Endothelial cell of umbilical vein (primary cell): ENCODE measurements around the gene AMT. TPM values are rescaled to one million over a fixed set of nuclear protein-coding genes. Genes with fewer than 3 reads are reported as not detected.

Experiments used
- BruUV-seq: library from RNA; stranded (reverse); fragments of 400-500 nt; replicated peaks from 2 replicates; lab custom pipeline; 2021; lab: Mats Ljungman, UMichigan
- CTCF ChIA-PET: fragments of 300-600, 350-600 bp; sonication (Branson Sonifier 250); formaldehyde crosslinking; loops from one replicate; lab custom pipeline; 2021; ENCODE audit warnings: antibody characterized with exemption, inconsistent platforms; lab: Charles Lee
- POLR2A ChIA-PET: fragments of 300-600, 350-600 bp; sonication (Branson Sonifier 250); formaldehyde crosslinking; loops from one replicate; lab custom pipeline; 2021; ENCODE audit warnings: antibody characterized with exemption, inconsistent platforms; lab: Charles Lee
- DNase-seq: peaks from one replicate; pipeline ENCODE4 v3.0.0-alpha.2; 2011; ENCODE audit warnings: low read depth, low spot score
- FAIRE-seq: peaks from 2 replicates; lab custom pipeline; 2011; peaks lifted over from hg19 to GRCh38; lab: Jason Lieb, UNC
- H2AFZ ChIP-seq: 2 replicates; pipeline ENCODE4 v1.6.0; 2012; ENCODE audit warnings: low read depth, low read length, control low read depth, inconsistent platforms
- H3K27ac ChIP-seq: 2 replicates; pipeline ENCODE4 v1.5.1; 2011; ENCODE audit warnings: low read depth, mild to moderate bottlenecking, control low read depth, low read length, moderate library complexity; ENCODE audit not compliant: insufficient read depth
- H3K27me3 ChIP-seq, 2 experiments: 2 replicates each; pipeline versions ENCODE4 v1.6.0 to v1.6.1; 2011; ENCODE audit warnings: low read length in 2 of 2, mixed read lengths in 1 of 2; ENCODE audit not compliant: control insufficient read depth in 2 of 2, insufficient read depth in 2 of 2
- H3K36me3 ChIP-seq, 2 experiments: 2 replicates in 1 of 2; 3 replicates in 1 of 2; pipeline ENCODE4 v1.5.1; 2011; ENCODE audit warnings: low read length in 2 of 2, mild to moderate bottlenecking in 1 of 2, moderate library complexity in 1 of 2; ENCODE audit not compliant: control insufficient read depth in 2 of 2, insufficient read depth in 2 of 2; ENCODE audit errors: extremely low read depth in 1 of 2
- H3K4me1 ChIP-seq: 3 replicates; pipeline ENCODE4 v1.5.1; 2011; ENCODE audit warnings: mild to moderate bottlenecking, low read length; ENCODE audit not compliant: control insufficient read depth, insufficient read depth; ENCODE audit errors: extremely low read depth
- H3K4me2 ChIP-seq: 2 replicates; pipeline ENCODE4 v1.6.1; 2011; ENCODE audit warnings: low read length, control low read depth, mixed read lengths; ENCODE audit not compliant: insufficient read depth
- H3K4me3 ChIP-seq, 3 experiments: fragments of 200-600 bp in 1 of 3; sonication (generic), shearing (Covaris generic) in 1 of 3; replicated peaks in 1 of 3; 2 replicates each; pipeline ENCODE4 v1.5.1; 2011 to 2016; ENCODE audit warnings: control low read depth in 3 of 3, low read length in 3 of 3, mild to moderate bottlenecking in 2 of 3, inconsistent platforms in 1 of 3, low read depth in 1 of 3, moderate library complexity in 1 of 3; ENCODE audit not compliant: insufficient read depth in 1 of 3
- H3K79me2 ChIP-seq: 2 replicates; pipeline ENCODE4 v1.6.0; 2012; ENCODE audit warnings: low read length, inconsistent platforms; ENCODE audit not compliant: control insufficient read depth, insufficient read depth
- H3K9ac ChIP-seq: replicated peaks from 2 replicates; pipeline ENCODE3; 2011; ENCODE audit warnings: low read length, control low read depth; ENCODE audit not compliant: insufficient read depth; ENCODE audit errors: extremely low read depth
- H3K9me1 ChIP-seq: replicated peaks from 3 replicates; pipeline ENCODE4 v1.6.0; 2011; ENCODE audit warnings: mild to moderate bottlenecking, low read length; ENCODE audit not compliant: control insufficient read depth, insufficient read depth; ENCODE audit errors: extremely low read depth
- H3K9me3 ChIP-seq: replicated peaks from 2 replicates; pipeline ENCODE4 v1.5.1; 2012; ENCODE audit warnings: low read length, inconsistent platforms; ENCODE audit not compliant: control insufficient read depth, insufficient read depth
- H4K20me1 ChIP-seq: replicated peaks from 2 replicates; pipeline ENCODE3; 2011; ENCODE audit warnings: mild to moderate bottlenecking, low read length; ENCODE audit not compliant: control insufficient read depth, insufficient read depth; ENCODE audit errors: extremely low read depth
- CTCF ChIP-seq, 2 donors: IDR thresholded peaks; 1 replicate in 1 of 2; 2 replicates in 1 of 2; pipeline ENCODE4 v1.5.1; 2011; ENCODE audit warnings: low read length in 2 of 2, mild to moderate bottlenecking in 2 of 2, moderate library complexity in 2 of 2, control low read depth in 1 of 2, inconsistent platforms in 1 of 2, low read depth in 1 of 2; ENCODE audit not compliant: insufficient read depth in 1 of 2; ENCODE audit errors: extremely low read depth in 1 of 2
- EZH2 ChIP-seq: IDR thresholded peaks from 2 replicates; pipeline ENCODE4 v1.6.1; 2012; ENCODE audit warnings: borderline replicate concordance, low read depth, mild to moderate bottlenecking, moderate library complexity, low read length, inconsistent platforms; ENCODE audit not compliant: severe bottlenecking
- FOS ChIP-seq: IDR thresholded peaks from 2 replicates; pipeline ENCODE4 v1.6.1; 2011; ENCODE audit warnings: mild to moderate bottlenecking, low read length, moderate library complexity, borderline replicate concordance; ENCODE audit not compliant: insufficient read depth
- GATA2 ChIP-seq: IDR thresholded peaks from 2 replicates; pipeline ENCODE4 v1.7.0; 2011; ENCODE audit warnings: low read depth, mild to moderate bottlenecking, moderate library complexity, mixed read lengths, low read length; ENCODE audit not compliant: insufficient read length, insufficient read depth
- JUN ChIP-seq: IDR thresholded peaks from 2 replicates; pipeline ENCODE4 v1.6.1; 2011; ENCODE audit warnings: borderline replicate concordance, low read depth; ENCODE audit not compliant: insufficient read length, insufficient read depth
- MYC ChIP-seq: IDR thresholded peaks from one replicate; pipeline ENCODE4 v1.6.1; 2011; ENCODE audit warnings: mild to moderate bottlenecking, low read depth, low read length
- POLR2A ChIP-seq: IDR thresholded peaks from 2 replicates; pipeline ENCODE4 v1.6.1; 2012; ENCODE audit warnings: low read depth, mild to moderate bottlenecking, control low read depth, low read length
- POLR2AphosphoS5 ChIP-seq: IDR thresholded peaks from 2 replicates; pipeline ENCODE4 v1.6.1; 2012; ENCODE audit warnings: low read depth, mild to moderate bottlenecking, control low read depth, low read length, moderate library complexity; ENCODE audit not compliant: insufficient read depth
- dilution Hi-C: fragments of 300-500 bp; cut with MboI; formaldehyde crosslinking; loops from one replicate; pipeline ENCODE4 v1.15.0; 2019; ENCODE audit warnings: low sequenced_read_pairs; ENCODE audit not compliant: extremely low pct_ligation_motif_present
- intact Hi-C: fragments of 100-400 bp; cut with micrococcal nuclease; formaldehyde crosslinking; loops from one replicate; pipeline ENCODE4 v1.10.0; 2022
- polyA plus RNA-seq, 4 experiments: library from polyadenylated mRNA; depleted of rRNA in 3 of 4; stranded (reverse) in 3 of 4; unstranded in 1 of 4; fragments of >200 nt; gene quantifications; 2 replicates each; pipeline versions ENCODE4 v1.2.1 to v1.2.3, GENCODE V29; 2011 to 2012; ENCODE audit warnings: missing spikeins in 1 of 4
- total RNA-seq: library from RNA; stranded (reverse); gene quantifications from 2 replicates; pipeline ENCODE4 v1.2.3, GENCODE V29; 2021
- TF ChIP-seq, protein P1 (sequence below): IDR thresholded peaks from 2 replicates; pipeline ENCODE4 v1.6.1; 2011; ENCODE audit not compliant: insufficient read depth, insufficient read length

The AMT gene
- total and polyA plus RNA-seq, 2 donors (not counting 3 experiments of a cell fraction or from before 2014, with no cell fraction given) = 4.4 to 9.0 TPM

- dilution Hi-C loops = no loop called here
- POLR2A ChIA-PET = no interaction called here
- FAIRE-seq = no peak
Measured at GRCh38 chr3:49453621-49454020, 31.3 kb upstream of the AMT start.

More at GRCh38 chr3:49453621-49454020, 31.3 kb upstream of the AMT start:
- Histone ChIP-seq H3K27ac (no peak overlapping the region), H3K4me1 (peaks cover 3% of the 10 kb centered on the region), H3K4me2 (no peak overlapping the region), H2AFZ (no peak overlapping the region), H3K9ac (no peak overlapping the region), H3K79me2 (no peaks in the 10 kb centered on the region), H3K27me3 (no peaks in the 10 kb centered on the region), H3K9me1 (no peaks in the 10 kb centered on the region), H3K36me3 (no peaks in the 10 kb centered on the region), H3K9me3 (no peaks in the 10 kb centered on the region), H3K4me3 (no peak overlapping the region), H4K20me1 (no peaks in the 10 kb centered on the region)
- BruUV-seq = no TSS peak
- intact Hi-C loops = no loop called here
- DNase-seq = no peak
- CTCF ChIA-PET = no interaction called here
- TF ChIP-seq POLR2A = no peak
- TF ChIP-seq JUN = no peak
- no peak for TF ChIP-seq POLR2AphosphoS5
- TF ChIP-seq, protein P1, sequence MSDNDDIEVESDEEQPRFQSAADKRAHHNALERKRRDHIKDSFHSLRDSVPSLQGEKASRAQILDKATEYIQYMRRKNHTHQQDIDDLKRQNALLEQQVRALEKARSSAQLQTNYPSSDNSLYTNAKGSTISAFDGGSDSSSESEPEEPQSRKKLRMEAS = no peak
- TF ChIP-seq EZH2 = no peak
- no peak for TF ChIP-seq GATA2
- no peak for TF ChIP-seq MYC
- no peak for TF ChIP-seq CTCF (IDR thresholded peaks at IDR 0.05; ENCODE audit: extremely low read depth in 1 of 2, insufficient read depth in 1 of 2, low read depth in 1 of 2, low read length in 2 of 2)
- no peak for TF ChIP-seq FOS
